Islet of Langerhans (tissue), 1 donor: ENCODE data around the gene PPP4C.
"Not testable (repeated sequence)": the region's sequence is repeated elsewhere in the genome, so short reads cannot be mapped to it uniquely, and the experiment has no call there.

Experiments
- FAIRE-seq: peaks from one replicate; lab custom pipeline; 2011; peaks lifted over from hg19 to GRCh38; lab: Jason Lieb, UNC

PPP4C gene

DNA sequence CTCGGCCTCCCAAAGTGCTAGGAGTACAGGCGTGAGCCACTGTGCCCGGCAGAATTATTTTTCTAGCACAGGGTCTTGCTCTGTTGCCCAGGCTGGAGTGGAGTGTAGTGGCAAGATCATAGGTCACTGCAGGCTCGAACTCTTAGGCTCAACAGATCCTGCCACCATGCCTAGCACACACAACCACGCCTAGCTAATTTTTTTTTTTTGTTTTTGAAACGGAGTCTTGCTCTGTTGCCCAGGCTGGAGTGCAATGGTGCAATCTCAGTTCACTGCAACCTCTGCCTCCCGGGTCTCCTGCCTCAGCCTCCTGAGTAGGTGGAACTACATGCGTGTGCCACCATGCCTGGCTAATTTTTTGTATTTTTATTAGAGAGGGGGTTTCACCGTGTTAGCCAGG, 49.9 kb downstream of the PPP4C start:
- not testable (repeated sequence) for FAIRE-seq

DNA sequence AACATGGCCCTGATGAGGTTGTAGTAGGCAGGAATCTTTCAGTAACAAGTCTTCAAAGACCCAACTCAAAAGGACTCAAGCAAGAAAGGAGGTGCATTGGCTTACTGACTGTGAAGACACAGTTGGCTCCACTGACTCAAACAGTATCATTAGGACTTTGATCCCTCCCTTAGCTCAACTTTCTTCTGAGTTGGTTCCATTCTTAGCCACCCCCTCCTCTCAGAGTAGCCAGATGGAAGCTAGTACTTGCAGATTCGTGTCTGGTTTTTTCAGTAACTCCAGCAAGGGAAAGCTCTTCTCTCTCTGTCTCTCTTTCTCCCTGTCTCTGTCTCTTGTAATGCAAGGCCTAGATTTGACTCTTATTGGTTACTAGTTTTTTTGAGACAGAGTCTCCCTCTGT, 52.2 kb downstream of the PPP4C start:
- FAIRE-seq: no peak

DNA sequence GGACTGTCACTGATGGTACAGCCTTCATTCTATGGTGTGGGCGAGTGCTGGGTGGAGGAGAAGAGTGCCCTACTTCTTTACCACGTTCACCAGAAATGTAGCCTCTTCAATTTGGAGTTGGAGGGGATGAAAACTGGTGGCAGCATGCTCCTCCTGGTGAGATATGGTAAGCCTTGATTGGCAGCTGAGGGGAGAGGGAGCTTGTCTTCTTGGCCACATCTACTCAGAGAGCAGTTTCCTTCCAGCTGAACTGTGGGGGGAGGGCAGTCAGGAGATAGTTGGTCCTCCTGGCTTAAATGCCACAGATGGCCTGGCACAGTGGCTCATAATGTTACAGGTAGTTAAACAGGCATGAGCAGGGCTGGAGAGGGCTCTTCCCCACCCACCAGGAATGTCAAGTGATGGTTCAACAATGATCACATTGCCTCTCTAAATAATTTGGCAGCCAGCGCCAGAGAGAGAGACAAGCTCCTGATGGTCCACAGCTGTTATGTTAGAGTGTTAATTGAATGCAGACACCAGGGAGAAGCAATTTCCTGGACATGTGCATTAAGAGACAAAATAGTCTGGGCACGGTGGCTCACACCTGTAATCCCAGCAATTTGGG, 56.2 kb downstream of the PPP4C start:
- FAIRE-seq: no peak

DNA sequence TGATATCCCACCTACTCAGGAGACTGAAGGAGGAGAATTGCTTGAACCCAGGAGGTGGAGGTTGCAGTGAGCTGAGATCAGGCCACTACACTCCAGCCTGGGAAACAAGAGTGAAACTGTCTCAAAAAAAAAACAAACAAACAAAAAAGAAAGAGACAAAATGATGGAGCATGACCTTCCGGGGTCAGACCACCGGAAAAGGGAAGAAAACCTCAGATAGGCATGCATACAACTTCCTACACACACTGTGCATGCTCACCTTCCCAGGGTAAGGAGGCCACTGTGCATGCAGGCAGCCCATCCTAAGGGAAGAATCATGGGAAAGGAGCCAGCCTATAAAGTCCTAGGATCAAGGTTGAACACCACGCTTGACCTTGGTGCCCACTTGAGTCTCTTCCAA, 56.8 kb downstream of the PPP4C start:
- FAIRE-seq: no peak
